GM12878 (cell line): Measurements from ENCODE around the gene TMEM63C.

Experiments
- BRCA1 ChIP-seq: IDR thresholded peaks from 2 replicates; pipeline ENCODE4 v1.6.1; 2011; ENCODE audit warnings: low read depth, low read length, improper control_type of control experiment
- CTCF ChIP-seq, 3 experiments: IDR thresholded peaks in 2 of 3; conservative IDR thresholded peaks in 1 of 3; 2 replicates each; pipeline ENCODE4 v1.5.1; 2011; ENCODE audit warnings: low read depth in 3 of 3, low read length in 3 of 3, mild to moderate bottlenecking in 3 of 3, control low read depth in 2 of 3, moderate library complexity in 2 of 3, inconsistent platforms in 1 of 3, mixed read lengths in 1 of 3; ENCODE audit not compliant: control insufficient read depth in 2 of 3, insufficient read depth in 1 of 3; ENCODE audit errors: extremely low read depth in 1 of 3
- HCFC1 ChIP-seq: fragments of 150-350 bp; IDR thresholded peaks from 2 replicates; pipeline ENCODE4 v1.6.1; 2014; ENCODE audit warnings: low read length
- JUNB ChIP-seq: IDR thresholded peaks from 2 replicates; pipeline ENCODE4 v1.6.1; 2016; ENCODE audit warnings: antibody characterized with exemption, mild to moderate bottlenecking
- JUND ChIP-seq: IDR thresholded peaks from 2 replicates; pipeline ENCODE4 v1.6.1; 2012; ENCODE audit warnings: low read depth, mild to moderate bottlenecking, low read length, improper control_type of control experiment, moderate library complexity
- MAX ChIP-seq: IDR thresholded peaks from 2 replicates; pipeline ENCODE4 v1.6.1; 2012; ENCODE audit warnings: low read depth, low read length, improper control_type of control experiment
- NR2C2 ChIP-seq: IDR thresholded peaks from 2 replicates; pipeline ENCODE4 v1.6.1; 2011; ENCODE audit warnings: borderline replicate concordance, low read depth; ENCODE audit not compliant: control insufficient read depth, insufficient read length
- POLR2A ChIP-seq: IDR thresholded peaks from 2 replicates; pipeline ENCODE4 v1.6.1; 2011; ENCODE audit warnings: low read depth, mild to moderate bottlenecking, low read length
- POLR2AphosphoS2 ChIP-seq: IDR thresholded peaks from 2 replicates; pipeline ENCODE4 v1.6.1; 2011; ENCODE audit warnings: low read depth, mild to moderate bottlenecking, low read length, improper control_type of control experiment, moderate library complexity
- TAF1 ChIP-seq: IDR thresholded peaks from 2 replicates; pipeline ENCODE4 v1.6.1; 2011; ENCODE audit warnings: mild to moderate bottlenecking, low read depth, low read length, borderline replicate concordance
- USF1 ChIP-seq: IDR thresholded peaks from 2 replicates; pipeline ENCODE4 v1.6.1; 2011; ENCODE audit warnings: borderline replicate concordance, low read depth, mild to moderate bottlenecking, moderate library complexity, mixed read lengths, low read length; ENCODE audit not compliant: insufficient read depth; ENCODE audit errors: extremely low read length

- TF ChIP-seq MAX (no peak), NR2C2 (no peak), POLR2A (no peak), POLR2AphosphoS2 (no peak), JUND (no peak), HCFC1 (no peak), TAF1 (no peak), JUNB (no peak), CTCF (IDR thresholded peaks at IDR 0.05 in 2 of 3, conservative IDR thresholded peaks at IDR 0.05 in 1 of 3; ENCODE audit: control insufficient read depth in 2 of 3, extremely low read depth in 1 of 3, insufficient read depth in 1 of 3, low read depth in 3 of 3, low read length in 3 of 3) (no peak), BRCA1 (no peak), USF1 (no peak)
These were observed 37.0 kb upstream of the TMEM63C start for GRCh38 chr14:77144412-77145115.
